HEK293 (cell line): Measurements from ENCODE around the gene LHX5.

ENCODE experiments used
- CTCF ChIA-PET: fragments of 350-600 bp; formaldehyde crosslinking; extraction: SDS; loops from one replicate; lab custom pipeline; 2021; ENCODE audit warnings: antibody characterized with exemption; lab: Yijun Ruan, JAX
- POLR2A ChIA-PET: fragments of 300-600 bp; formaldehyde crosslinking; extraction: SDS; loops from one replicate; lab custom pipeline; 2020; ENCODE audit warnings: antibody characterized with exemption, inconsistent platforms; lab: Yijun Ruan, JAX
- H3K27ac ChIP-seq: fragments of 200-500 bp; sonication (Bioruptor generic); 2 replicates; pipeline ENCODE4 v1.5.1; 2014; ENCODE audit warnings: low read depth, low read length, control low read depth, inconsistent platforms; ENCODE audit errors: extremely low read depth
- H3K36me3 ChIP-seq, 2 experiments: fragments of 200-500 bp in 1 of 2; sonication (Bioruptor generic) in 1 of 2; 1 replicate in 1 of 2; 2 replicates in 1 of 2; pipeline ENCODE4 v1.5.1; 2014 to 2017; ENCODE audit warnings: inconsistent platforms in 2 of 2, low read length in 2 of 2; ENCODE audit not compliant: control insufficient read depth in 2 of 2, insufficient read depth in 1 of 2
- H3K4me1 ChIP-seq: fragments of 200-500 bp; sonication (Bioruptor generic); 2 replicates; pipeline ENCODE4 v1.5.1; 2014; ENCODE audit warnings: mild to moderate bottlenecking, low read length, inconsistent platforms; ENCODE audit not compliant: control insufficient read depth, insufficient read depth
- H3K4me3 ChIP-seq: 2 replicates; pipeline ENCODE4 v1.5.1; 2011; ENCODE audit warnings: low read depth, mild to moderate bottlenecking, control low read depth, low read length, moderate library complexity
- H3K9me3 ChIP-seq: fragments of 200-500 bp; sonication (Bioruptor generic); 2 replicates; pipeline ENCODE4 v1.5.1; 2014; ENCODE audit warnings: low read depth, low read length, inconsistent platforms; ENCODE audit not compliant: control insufficient read depth, insufficient read depth
- CTCF ChIP-seq: fragments of 450-650 bp; formaldehyde crosslinking; IDR thresholded peaks from 2 replicates; pipeline ENCODE4 v1.5.1; 2016; ENCODE audit warnings: missing biosample characterization, missing genetic modification characterization
- EGR2 ChIP-seq: fragments of 450-650 bp; formaldehyde crosslinking; IDR thresholded peaks from 2 replicates; pipeline ENCODE4 v1.5.1; 2016; ENCODE audit warnings: low read depth, missing biosample characterization, missing genetic modification characterization
- GLI4 ChIP-seq: fragments of 450-650 bp; formaldehyde crosslinking; IDR thresholded peaks from 2 replicates; pipeline ENCODE4 v1.5.1; 2016; ENCODE audit warnings: missing biosample characterization, missing genetic modification characterization
- GLIS2 ChIP-seq: fragments of 450-650 bp; formaldehyde crosslinking; IDR thresholded peaks from 2 replicates; pipeline ENCODE4 v1.5.1; 2016; ENCODE audit warnings: missing biosample characterization, missing genetic modification characterization
- PBX3 ChIP-seq: sonication (generic); formaldehyde crosslinking; IDR thresholded peaks from 2 replicates; pipeline ENCODE4 v1.8.1; 2022; ENCODE audit warnings: mild to moderate bottlenecking, moderate library complexity, missing genetic modification reagents
- PRDM1 ChIP-seq: fragments of 450-650 bp; formaldehyde crosslinking; IDR thresholded peaks from 2 replicates; pipeline ENCODE4; 2016; ENCODE audit warnings: missing biosample characterization, missing genetic modification characterization
- TCF7L2 ChIP-seq: IDR thresholded peaks from 2 replicates; pipeline ENCODE4 v1.6.1; 2011; ENCODE audit warnings: low read depth, mild to moderate bottlenecking, inconsistent platforms, low read length, moderate library complexity, borderline replicate concordance
- YY1 ChIP-seq: fragments of 450-650 bp; formaldehyde crosslinking; IDR thresholded peaks from 2 replicates; pipeline ENCODE4 v1.5.1; 2018; ENCODE audit warnings: missing biosample characterization, missing genetic modification characterization
- ZFHX2 ChIP-seq: fragments of 450-650 bp; formaldehyde crosslinking; conservative IDR thresholded peaks from 2 replicates; pipeline ENCODE4 v1.5.1; 2016; ENCODE audit warnings: missing biosample characterization, missing genetic modification characterization
- ZNF529 ChIP-seq: fragments of 450-650 bp; formaldehyde crosslinking; IDR thresholded peaks from 2 replicates; pipeline ENCODE4 v1.5.1; 2017; ENCODE audit warnings: missing genetic modification characterization, missing biosample characterization; ENCODE audit not compliant: insufficient replicate concordance
- ZNF580 ChIP-seq: fragments of 450-650 bp; formaldehyde crosslinking; IDR thresholded peaks from 2 replicates; pipeline ENCODE4 v1.5.1; 2016; ENCODE audit warnings: missing biosample characterization, missing genetic modification characterization
- ZNF654 ChIP-seq: fragments of 450-650 bp; formaldehyde crosslinking; IDR thresholded peaks from 2 replicates; pipeline ENCODE4 v1.5.1; 2016; ENCODE audit warnings: low read depth, missing biosample characterization, missing genetic modification characterization
- ZNF664 ChIP-seq: fragments of 450-650 bp; formaldehyde crosslinking; IDR thresholded peaks from 2 replicates; pipeline ENCODE4 v1.5.1; 2016; ENCODE audit warnings: missing biosample characterization, missing genetic modification characterization
- ZNF768 ChIP-seq: fragments of 450-650 bp; formaldehyde crosslinking; IDR thresholded peaks from 2 replicates; pipeline ENCODE4 v1.5.1; 2018; ENCODE audit warnings: missing biosample characterization, mild to moderate bottlenecking, missing genetic modification characterization
- TF ChIP-seq, protein P1 (sequence below): fragments of 450-650 bp; formaldehyde crosslinking; IDR thresholded peaks from 2 replicates; pipeline ENCODE4 v1.5.0; 2017; ENCODE audit warnings: missing biosample characterization, missing genetic modification characterization, borderline replicate concordance

Gene LHX5

GRCh38 chr12:113425960-113426453 is 45.7 kb downstream of the LHX5 start:
- ChIA-PET POLR2A (interaction anchor here (0.5 to 0.8 kb wide), 3 partner anchors 8 to 91 kb away, joined by 3 read pairs; partner anchors contain the start of gene SLC8B1), CTCF (interaction anchor here (0.5 to 1.9 kb wide), 47 partner anchors 9 to 1494 kb away, joined by 3 to 21 read pairs (median 4); partner anchors contain the start of genes SDS and SLC8B1)
- H3K4me3 ChIP-seq = no peak overlapping the region
- TF ChIP-seq TCF7L2 = no peak
- no peak for TF ChIP-seq YY1 (tag by site-specific recombination)
- TF ChIP-seq ZNF529 = no peak
- TF ChIP-seq GLI4 (tag by site-specific recombination) = no peak
- no peak for TF ChIP-seq PBX3 (CRISPR knock-in tag)
- TF ChIP-seq PRDM1 = no peak
- TF ChIP-seq, protein P1, sequence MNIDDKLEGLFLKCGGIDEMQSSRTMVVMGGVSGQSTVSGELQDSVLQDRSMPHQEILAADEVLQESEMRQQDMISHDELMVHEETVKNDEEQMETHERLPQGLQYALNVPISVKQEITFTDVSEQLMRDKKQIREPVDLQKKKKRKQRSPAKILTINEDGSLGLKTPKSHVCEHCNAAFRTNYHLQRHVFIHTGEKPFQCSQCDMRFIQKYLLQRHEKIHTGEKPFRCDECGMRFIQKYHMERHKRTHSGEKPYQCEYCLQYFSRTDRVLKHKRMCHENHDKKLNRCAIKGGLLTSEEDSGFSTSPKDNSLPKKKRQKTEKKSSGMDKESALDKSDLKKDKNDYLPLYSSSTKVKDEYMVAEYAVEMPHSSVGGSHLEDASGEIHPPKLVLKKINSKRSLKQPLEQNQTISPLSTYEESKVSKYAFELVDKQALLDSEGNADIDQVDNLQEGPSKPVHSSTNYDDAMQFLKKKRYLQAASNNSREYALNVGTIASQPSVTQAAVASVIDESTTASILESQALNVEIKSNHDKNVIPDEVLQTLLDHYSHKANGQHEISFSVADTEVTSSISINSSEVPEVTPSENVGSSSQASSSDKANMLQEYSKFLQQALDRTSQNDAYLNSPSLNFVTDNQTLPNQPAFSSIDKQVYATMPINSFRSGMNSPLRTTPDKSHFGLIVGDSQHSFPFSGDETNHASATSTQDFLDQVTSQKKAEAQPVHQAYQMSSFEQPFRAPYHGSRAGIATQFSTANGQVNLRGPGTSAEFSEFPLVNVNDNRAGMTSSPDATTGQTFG = no peak
- H3K9me3 ChIP-seq = no peaks in the 10 kb centered on the region
- H3K4me1 ChIP-seq = no peaks in the 10 kb centered on the region
- H3K27ac ChIP-seq = no peak overlapping the region
- H3K36me3 ChIP-seq = peaks cover 0 to 4% of the 10 kb centered on the region in 2 experiments; a peak in 1 of 3 replicates

GRCh38 chr12:113424915-113425823 is 46.5 kb downstream of the LHX5 start:
- CTCF ChIA-PET = interaction anchor here (0.5 to 1.9 kb wide), 54 partner anchors 9 to 1495 kb away, joined by 3 to 21 read pairs (median 4); partner anchors contain the start of genes SDS and SLC8B1
- no peaks in the 10 kb centered on the region for H3K9me3 ChIP-seq
- no peaks in the 10 kb centered on the region for H3K4me1 ChIP-seq
- H3K36me3 ChIP-seq = peaks cover 0 to 4% of the 10 kb centered on the region in 2 experiments; a peak in 1 of 3 replicates
- TF ChIP-seq ZFHX2 = peak; percentile 29
- peak; percentile 97 for TF ChIP-seq ZNF768 (tag by site-specific recombination)
- TF ChIP-seq GLIS2 (tag by site-specific recombination) = no peak
- TF ChIP-seq CTCF (tag by site-specific recombination) = peak; percentile 54
- TF ChIP-seq ZNF580 (tag by site-specific recombination) = peak; percentile 68; the same call in 1 of the 2 replicates
- TF ChIP-seq ZNF654 (tag by site-specific recombination) = peak; percentile 75
- no peak for TF ChIP-seq ZNF664
- peak; percentile 24; the same call in 1 of the 2 replicates for TF ChIP-seq EGR2 (tag by site-specific recombination)
- POLR2A ChIA-PET = interaction anchor here (0.5 to 0.8 kb wide), 3 partner anchors 9 to 90 kb away, joined by 3 read pairs; partner anchors contain the start of gene SLC8B1
- no peak overlapping the region for H3K27ac ChIP-seq
- no peak overlapping the region for H3K4me3 ChIP-seq
